Caco-2 (cell line): Measurements from ENCODE around the gene COIL. TPM values are rescaled to one million over a fixed set of nuclear protein-coding genes. Genes with fewer than 3 reads are reported as not detected.

Experiments used
- BruUV-seq: library from RNA; stranded (reverse); fragments of 400-500 nt; replicated peaks from 2 replicates; lab custom pipeline; 2021; lab: Mats Ljungman, UMichigan
- CTCF ChIA-PET: fragments of 300-600 bp; sonication (Branson Sonifier 250); formaldehyde crosslinking; loops from one replicate; lab custom pipeline; 2022; ENCODE audit warnings: antibody characterized with exemption; lab: Charles Lee
- POLR2A ChIA-PET: fragments of 300-600 bp; sonication (Branson Sonifier 250); formaldehyde crosslinking; loops from one replicate; lab custom pipeline; 2022; ENCODE audit warnings: antibody characterized with exemption; lab: Charles Lee
- DNase-seq, 2 experiments: peaks; one replicate each; pipeline versions ENCODE4 v3.0.0 to v3.0.0-alpha.2; 2020 to 2022
- H3K27me3 ChIP-seq: replicated peaks from 2 replicates; pipeline ENCODE4 v1.6.0; 2011; ENCODE audit warnings: low read length; ENCODE audit not compliant: control insufficient read depth, insufficient read depth
- H3K36me3 ChIP-seq: 2 replicates; pipeline ENCODE4 v1.5.1; 2011; ENCODE audit warnings: low read length; ENCODE audit not compliant: control insufficient read depth, insufficient read depth
- H3K4me1 ChIP-seq: fragments of 250-450 bp; sonication (Bioruptor Pico); 2 replicates; pipeline ENCODE4 v1.5.1; 2020; ENCODE audit warnings: mild to moderate bottlenecking
- H3K4me3 ChIP-seq: 2 replicates; pipeline ENCODE4 v1.5.1; 2011; ENCODE audit warnings: low read depth, mild to moderate bottlenecking, control low read depth, low read length
- H3K9me3 ChIP-seq: fragments of 250-450 bp; sonication (Bioruptor Pico); 2 replicates; pipeline ENCODE4 v1.5.1; 2020; ENCODE audit warnings: mild to moderate bottlenecking, moderate library complexity
- H3K27ac Mint-ChIP-seq: one replicate; pipeline ENCODE4 v1.8.0; 2022; ENCODE audit warnings: mixed read lengths; ENCODE audit not compliant: unreplicated experiment
- H3K27me3 Mint-ChIP-seq: one replicate; pipeline ENCODE4 v1.8.0; 2022; ENCODE audit warnings: mixed read lengths; ENCODE audit not compliant: insufficient read depth, unreplicated experiment
- H3K36me3 Mint-ChIP-seq: one replicate; pipeline ENCODE4 v1.8.0; 2022; ENCODE audit warnings: mild to moderate bottlenecking, mixed read lengths; ENCODE audit not compliant: insufficient read depth, unreplicated experiment
- H3K4me1 Mint-ChIP-seq: one replicate; pipeline ENCODE4 v1.8.0; 2022; ENCODE audit warnings: low read depth, mixed read lengths; ENCODE audit not compliant: unreplicated experiment
- H3K4me3 Mint-ChIP-seq: one replicate; pipeline ENCODE4 v1.8.0; 2022; ENCODE audit warnings: mild to moderate bottlenecking, moderate library complexity, mixed read lengths; ENCODE audit not compliant: unreplicated experiment
- H3K9me3 Mint-ChIP-seq: one replicate; pipeline ENCODE4 v1.8.0; 2022; ENCODE audit warnings: mixed read lengths; ENCODE audit not compliant: unreplicated experiment
- CTCF ChIP-seq, 2 experiments: fragments of 200-600 bp in 1 of 2; IDR thresholded peaks; 1 replicate in 1 of 2; 2 replicates in 1 of 2; pipeline versions ENCODE4 v1.5.1 to v1.8.0; 2011 to 2022; ENCODE audit warnings: antibody characterized with exemption in 1 of 2, control low read depth in 1 of 2, inconsistent platforms in 1 of 2, low read depth in 1 of 2, low read length in 1 of 2, mild to moderate bottlenecking in 1 of 2, moderate library complexity in 1 of 2; ENCODE audit not compliant: insufficient read depth in 1 of 2, severe bottlenecking in 1 of 2, unreplicated experiment in 1 of 2
- intact Hi-C: fragments of 100-400 bp; cut with micrococcal nuclease; formaldehyde crosslinking; loops from one replicate; pipeline ENCODE4 v1.10.0; 2022; ENCODE audit not compliant: unreplicated experiment
- total RNA-seq: library from RNA; stranded (reverse); gene quantifications from 2 replicates; pipeline ENCODE4 v1.2.3, GENCODE V29; 2022

Gene COIL
- total RNA-seq, 1 experiment from 2014 or later = 27.0 TPM

GRCh38 chr17:56934280-56934679 is 26.6 kb downstream of the COIL start:
- H3K27me3 ChIP-seq = no peaks in the 10 kb centered on the region
- Mint-ChIP-seq H3K36me3 (peaks cover 43% of the 10 kb centered on the region), H3K4me1 (peaks cover 6% of the 10 kb centered on the region), H3K9me3 (peaks cover 5% of the 10 kb centered on the region), H3K27me3 (no peaks in the 10 kb centered on the region), H3K4me3 (no peak overlapping the region), H3K27ac (no peak overlapping the region)
- peaks cover 10% of the 10 kb centered on the region; the same call in 1 of the 2 replicates for H3K4me1 ChIP-seq
- no peak for DNase-seq
- H3K9me3 ChIP-seq = peaks cover 17% of the 10 kb centered on the region
- H3K4me3 ChIP-seq = no peak overlapping the region
- intact Hi-C loops = no loop called here
- ChIA-PET CTCF (no interaction called here), POLR2A (no interaction called here)
- no peak for TF ChIP-seq CTCF (IDR thresholded peaks at IDR 0.05; ENCODE audit: insufficient read depth in 1 of 2, low read depth in 1 of 2, low read length in 1 of 2, severe bottlenecking in 1 of 2, unreplicated experiment in 1 of 2)
- BruUV-seq = no TSS peak
- peaks cover 3% of the 10 kb centered on the region; the same call in 1 of the 2 replicates for H3K36me3 ChIP-seq

- Histone ChIP-seq H3K9me3 (peaks cover 21% of the 10 kb centered on the region), H3K4me3 (no peak overlapping the region), H3K36me3 (peaks cover 3% of the 10 kb centered on the region; the same call in 1 of the 2 replicates), H3K27me3 (no peaks in the 10 kb centered on the region), H3K4me1 (peaks cover 10% of the 10 kb centered on the region; the same call in 1 of the 2 replicates)
- H3K36me3 Mint-ChIP-seq = peaks cover 39% of the 10 kb centered on the region
- H3K4me3 Mint-ChIP-seq = no peak overlapping the region
- H3K27ac Mint-ChIP-seq = no peak overlapping the region
- peaks cover 7% of the 10 kb centered on the region for H3K9me3 Mint-ChIP-seq
- no peak for TF ChIP-seq CTCF (IDR thresholded peaks at IDR 0.05; ENCODE audit: insufficient read depth in 1 of 2, low read depth in 1 of 2, low read length in 1 of 2, severe bottlenecking in 1 of 2, unreplicated experiment in 1 of 2)
- ChIA-PET CTCF (no interaction called here), POLR2A (no interaction called here)
- intact Hi-C loops = no loop called here
- no TSS peak for BruUV-seq
- peaks cover 6% of the 10 kb centered on the region for H3K4me1 Mint-ChIP-seq
- no peak for DNase-seq
- no peaks in the 10 kb centered on the region for H3K27me3 Mint-ChIP-seq
Observed at GRCh38 chr17:56933868-56934267, 27.0 kb downstream of the COIL start.

GRCh38 chr17:56933151-56933745 is 27.6 kb downstream of the COIL start:
- Histone ChIP-seq H3K4me3 (no peak overlapping the region), H3K36me3 (peaks cover 3% of the 10 kb centered on the region; the same call in 1 of the 2 replicates), H3K27me3 (no peaks in the 10 kb centered on the region), H3K9me3 (peaks cover 27% of the 10 kb centered on the region), H3K4me1 (peaks cover 10% of the 10 kb centered on the region; the same call in 1 of the 2 replicates)
- no peak overlapping the region for H3K4me3 Mint-ChIP-seq
- H3K27me3 Mint-ChIP-seq = no peaks in the 10 kb centered on the region
- no peak for TF ChIP-seq CTCF (IDR thresholded peaks at IDR 0.05; ENCODE audit: insufficient read depth in 1 of 2, low read depth in 1 of 2, low read length in 1 of 2, severe bottlenecking in 1 of 2, unreplicated experiment in 1 of 2)
- intact Hi-C loops = no loop called here
- no peak for DNase-seq
- peaks cover 6% of the 10 kb centered on the region for H3K4me1 Mint-ChIP-seq
- ChIA-PET CTCF (interaction anchor here (0.7 kb wide), 1 partner anchor 788 kb away, joined by 3 read pairs; no protein-coding TSS in a partner anchor), POLR2A (no interaction called here)
- H3K36me3 Mint-ChIP-seq = peaks cover 33% of the 10 kb centered on the region
- no peak overlapping the region for H3K27ac Mint-ChIP-seq
- BruUV-seq = no TSS peak
- peaks cover 7% of the 10 kb centered on the region for H3K9me3 Mint-ChIP-seq
